SK-N-SH (cell line): ENCODE measurements around the gene SLC25A10. TPM values are rescaled to one million over a fixed set of nuclear protein-coding genes. Genes with fewer than 3 reads are reported as not detected.

Experiments used
- CTCF ChIA-PET: fragments of 300-600, 350-600 bp; formaldehyde crosslinking; extraction: SDS; loops from one replicate; lab custom pipeline; 2021; lab: Yijun Ruan, JAX
- POLR2A ChIA-PET: fragments of 350-600 bp; sonication (Branson Sonifier 250); formaldehyde crosslinking; extraction: SDS; loops from one replicate; lab custom pipeline; 2020; ENCODE audit warnings: antibody characterized with exemption, inconsistent platforms; lab: Yijun Ruan, JAX
- DNase-seq: peaks from one replicate; pipeline ENCODE4 v3.0.0; 2012
- H2AFZ ChIP-seq: fragments of 200-600 bp; sonication (generic); 2 replicates; pipeline ENCODE4 v1.8.1; 2016; ENCODE audit warnings: antibody characterized with exemption, mild to moderate bottlenecking, low read depth
- H3F3A ChIP-seq: fragments of 200-600 bp; sonication (generic); replicated peaks from 2 replicates; pipeline ENCODE3; 2016; ENCODE audit warnings: antibody characterized with exemption, mild to moderate bottlenecking; ENCODE audit not compliant: insufficient read depth
- H3K27ac ChIP-seq, 2 experiments: fragments of 200-500 bp in 1 of 2; fragments of 200-600 bp in 1 of 2; sonication (Bioruptor generic) in 1 of 2; sonication (generic), shearing (Covaris generic) in 1 of 2; 2 replicates each; pipeline versions ENCODE4 v1.5.1 to v1.6.1; 2014 to 2016; ENCODE audit warnings: low read depth in 2 of 2, inconsistent platforms in 1 of 2, low read length in 1 of 2, mild to moderate bottlenecking in 1 of 2, mixed read lengths in 1 of 2
- H3K27me3 ChIP-seq: fragments of 200-600 bp; sonication (generic), shearing (Covaris generic); 2 replicates; pipeline ENCODE4 v1.6.1; 2016; ENCODE audit warnings: mixed run types; ENCODE audit not compliant: insufficient read depth
- H3K36me3 ChIP-seq, 2 experiments: fragments of 200-500 bp in 1 of 2; fragments of 200-600 bp in 1 of 2; sonication (Bioruptor generic) in 1 of 2; sonication (generic) in 1 of 2; replicated peaks in 1 of 2; 2 replicates each; pipeline versions ENCODE3 to v1.5.1; 2014 to 2016; ENCODE audit warnings: low read length in 1 of 2, mild to moderate bottlenecking in 1 of 2; ENCODE audit not compliant: insufficient read depth in 2 of 2, control insufficient read depth in 1 of 2
- H3K4me1 ChIP-seq, 2 experiments: fragments of 200-500 bp in 1 of 2; fragments of 200-600 bp in 1 of 2; sonication (Bioruptor generic) in 1 of 2; sonication (generic), shearing (Covaris generic) in 1 of 2; 2 replicates each; pipeline versions ENCODE4 v1.5.1 to v1.6.1; 2014 to 2016; ENCODE audit warnings: low read depth in 1 of 2, low read length in 1 of 2, mixed run types in 1 of 2; ENCODE audit not compliant: insufficient read depth in 2 of 2, control insufficient read depth in 1 of 2
- H3K4me2 ChIP-seq: fragments of 200-600 bp; sonication (generic), shearing (Covaris generic); 2 replicates; pipeline ENCODE4 v1.6.1; 2017; ENCODE audit warnings: mixed run types
- H3K4me3 ChIP-seq, 2 experiments: fragments of 200-500 bp in 1 of 2; fragments of 200-600 bp in 1 of 2; sonication (Bioruptor generic) in 1 of 2; sonication (generic), shearing (Covaris generic) in 1 of 2; 2 replicates each; pipeline versions ENCODE4 v1.5.1 to v1.8.1; 2014 to 2016; ENCODE audit warnings: low read depth in 2 of 2, inconsistent platforms in 1 of 2, low read length in 1 of 2, mild to moderate bottlenecking in 1 of 2, mixed read lengths in 1 of 2, moderate library complexity in 1 of 2
- H3K79me2 ChIP-seq: fragments of 200-600 bp; sonication (generic); 2 replicates; pipeline ENCODE4 v1.8.1; 2017; ENCODE audit warnings: mild to moderate bottlenecking; ENCODE audit not compliant: insufficient read depth
- H3K9ac ChIP-seq: fragments of 200-600 bp; sonication (generic); 2 replicates; pipeline ENCODE4 v1.6.1; 2017; ENCODE audit warnings: mixed run types
- H3K9me2 ChIP-seq: fragments of 200-600 bp; sonication (generic); 2 replicates; pipeline ENCODE4 v1.6.1; 2017; ENCODE audit warnings: mixed run types
- H3K9me3 ChIP-seq: fragments of 200-600 bp; sonication (generic); 2 replicates; pipeline ENCODE4 v1.6.1; 2017; ENCODE audit warnings: mixed run types, mild to moderate bottlenecking, moderate library complexity
- H4K20me1 ChIP-seq: fragments of 200-600 bp; sonication (generic); 2 replicates; pipeline ENCODE4 v1.6.1; 2017; ENCODE audit warnings: mild to moderate bottlenecking, mixed run types; ENCODE audit not compliant: insufficient read depth
- CHD2 ChIP-seq: fragments of 150-350 bp; IDR thresholded peaks from 2 replicates; pipeline ENCODE4 v1.6.1; 2018; ENCODE audit warnings: low read length; ENCODE audit not compliant: partially characterized antibody
- EP300 ChIP-seq, 2 experiments: IDR thresholded peaks; 2 replicates each; pipeline versions ENCODE4 v1.4.0 to v1.6.1; 2012; ENCODE audit warnings: borderline replicate concordance in 1 of 2, low read depth in 1 of 2, low read length in 1 of 2
- EZH2phosphoT487 ChIP-seq: fragments of 200-600 bp; sonication (generic); IDR thresholded peaks from 2 replicates; pipeline ENCODE4 v1.6.1; 2017; ENCODE audit warnings: low read depth, mixed run types, mild to moderate bottlenecking, antibody characterized with exemption, moderate library complexity, borderline replicate concordance
- FOSL2 ChIP-seq: IDR thresholded peaks from 2 replicates; pipeline ENCODE4 v1.4.0; 2012; ENCODE audit warnings: low read depth, mild to moderate bottlenecking, moderate library complexity, borderline replicate concordance
- FOXJ3 ChIP-seq: sonication (generic); formaldehyde crosslinking; IDR thresholded peaks from 2 replicates; pipeline ENCODE4 v1.5.1; 2020; ENCODE audit warnings: mild to moderate bottlenecking, missing genetic modification reagents
- FOXM1 ChIP-seq: IDR thresholded peaks from 2 replicates; pipeline ENCODE4 v1.4.0; 2012; ENCODE audit warnings: low read depth, mild to moderate bottlenecking
- GABPA ChIP-seq: IDR thresholded peaks from 2 replicates; pipeline ENCODE4 v1.4.0; 2012; ENCODE audit warnings: low read depth, mild to moderate bottlenecking
- GATA2 ChIP-seq: sonication (generic); formaldehyde crosslinking; IDR thresholded peaks from 2 replicates; pipeline ENCODE4 v1.5.0; 2020; ENCODE audit warnings: mild to moderate bottlenecking, missing genetic modification reagents
- IRF3 ChIP-seq: fragments of 150-350 bp; IDR thresholded peaks from 2 replicates; pipeline ENCODE4 v1.6.1; 2016; ENCODE audit warnings: mild to moderate bottlenecking, low read depth, low read length
- JUND ChIP-seq: IDR thresholded peaks from 2 replicates; pipeline ENCODE4 v1.4.0; 2012
- MXI1 ChIP-seq: IDR thresholded peaks from 2 replicates; pipeline ENCODE4 v1.6.1; 2012; ENCODE audit warnings: mild to moderate bottlenecking, low read depth, low read length, improper control_type of control experiment
- NFIC ChIP-seq: IDR thresholded peaks from 2 replicates; pipeline ENCODE4 v1.4.0; 2012; ENCODE audit warnings: borderline replicate concordance
- RAD21 ChIP-seq: IDR thresholded peaks from 2 replicates; pipeline ENCODE4 v1.6.1; 2012; ENCODE audit warnings: mild to moderate bottlenecking, low read length
- RCOR1 ChIP-seq: fragments of 150-350 bp; IDR thresholded peaks from 2 replicates; pipeline ENCODE4 v1.6.1; 2017; ENCODE audit warnings: antibody characterized with exemption, low read length
- RFX5 ChIP-seq: IDR thresholded peaks from 2 replicates; pipeline ENCODE4 v1.6.1; 2012; ENCODE audit warnings: mild to moderate bottlenecking, improper control_type of control experiment, low read length
- RXRA ChIP-seq: IDR thresholded peaks from 2 replicates; pipeline ENCODE4 v1.4.0; 2012; ENCODE audit warnings: low read depth, mild to moderate bottlenecking, borderline replicate concordance
- SIN3A ChIP-seq: IDR thresholded peaks from 2 replicates; pipeline ENCODE4 v1.6.1; 2012; ENCODE audit warnings: low read depth, mild to moderate bottlenecking, low read length, moderate library complexity, borderline replicate concordance
- SMC3 ChIP-seq: IDR thresholded peaks from 2 replicates; pipeline ENCODE4 v1.6.1; 2012; ENCODE audit warnings: low read depth, low read length, improper control_type of control experiment
- TAF1 ChIP-seq: IDR thresholded peaks from 2 replicates; pipeline ENCODE4 v1.6.1; 2012; ENCODE audit warnings: low read depth, mild to moderate bottlenecking, low read length, moderate library complexity, borderline replicate concordance
- WGBS: methylation state at CpG from one replicate; pipeline ENCODE4 v1.1.6; 2017; ENCODE audit warnings: low lambda C conversion rate; 5-methylcytosine and 5-hydroxymethylcytosine counted together
- polyA plus RNA-seq, 3 experiments: library from polyadenylated mRNA; depleted of rRNA; stranded (reverse); fragments of >200 nt; gene quantifications; 2 replicates each; pipeline ENCODE4 v1.2.3, GENCODE V29; 2012
- TF ChIP-seq, protein P1 (sequence below): fragments of 150-350 bp; IDR thresholded peaks from 2 replicates; pipeline ENCODE4 v1.6.1; 2017; ENCODE audit warnings: antibody characterized with exemption, low read length, low read depth, borderline replicate concordance
- TF ChIP-seq, protein P2 (sequence below): IDR thresholded peaks from 2 replicates; pipeline ENCODE4 v1.4.0; 2012; ENCODE audit warnings: low read depth, borderline replicate concordance

The SLC25A10 gene
- polyA plus RNA-seq, 1 of the 3 experiments (the other 2 are of a cell fraction): 34.7 TPM

DNA sequence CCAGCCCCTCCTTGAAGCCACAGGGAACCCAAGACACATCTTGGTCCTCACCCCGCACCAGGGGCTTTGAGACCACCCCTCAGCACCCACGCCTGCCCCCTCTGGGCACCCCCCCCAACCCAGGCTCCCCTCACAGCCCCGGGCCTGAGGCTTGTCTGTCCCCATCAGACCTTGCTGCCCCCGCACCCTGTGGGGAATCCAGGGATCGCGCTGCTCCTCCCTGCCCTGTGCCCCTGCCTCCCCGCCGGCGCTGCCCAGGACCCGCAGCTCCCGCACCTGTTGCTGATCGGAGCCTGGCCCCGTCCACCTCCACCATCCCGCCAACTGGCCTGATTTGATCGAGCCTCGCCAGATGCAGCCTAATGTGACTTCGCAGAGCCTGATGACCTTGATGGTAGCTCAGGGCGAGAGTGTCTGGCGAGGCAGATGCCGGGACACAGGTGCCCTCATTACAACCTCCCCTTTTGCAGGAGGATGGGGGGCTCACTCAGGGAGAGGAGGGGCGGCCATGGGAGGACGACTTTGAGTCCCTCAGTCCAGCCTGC is 29.0 kb downstream of the SLC25A10 start:
- H3K27me3 ChIP-seq: no peaks in the 10 kb centered on the region
- peaks cover 0 to 9% of the 10 kb centered on the region in 2 experiments; a peak in 1 of 4 replicates for H3K4me1 ChIP-seq
- TF ChIP-seq, protein P1, sequence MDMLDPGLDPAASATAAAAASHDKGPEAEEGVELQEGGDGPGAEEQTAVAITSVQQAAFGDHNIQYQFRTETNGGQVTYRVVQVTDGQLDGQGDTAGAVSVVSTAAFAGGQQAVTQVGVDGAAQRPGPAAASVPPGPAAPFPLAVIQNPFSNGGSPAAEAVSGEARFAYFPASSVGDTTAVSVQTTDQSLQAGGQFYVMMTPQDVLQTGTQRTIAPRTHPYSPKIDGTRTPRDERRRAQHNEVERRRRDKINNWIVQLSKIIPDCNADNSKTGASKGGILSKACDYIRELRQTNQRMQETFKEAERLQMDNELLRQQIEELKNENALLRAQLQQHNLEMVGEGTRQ: no peak
- TF ChIP-seq EZH2phosphoT487 (no peak), MXI1 (no peak), SIN3A (no peak), RAD21 (no peak), GABPA (no peak), SMC3 (no peak), RCOR1 (peak; percentile 92), RXRA (no peak), NFIC (no peak), IRF3 (no peak), FOXM1 (no peak), EP300 (IDR thresholded peaks at IDR 0.05; ENCODE audit: borderline replicate concordance in 1 of 2, low read depth in 1 of 2, low read length in 1 of 2) (peak in 1 of 2 experiments; percentile 61; a peak in 1 of 4 replicates), TAF1 (no peak), CHD2 (no peak), RFX5 (no peak), FOXJ3 (CRISPR knock-in tag) (no peak; the same call in 1 of the 2 replicates), GATA2 (peak; percentile 84), FOSL2 (no peak), JUND (no peak)
- TF ChIP-seq, protein P2, sequence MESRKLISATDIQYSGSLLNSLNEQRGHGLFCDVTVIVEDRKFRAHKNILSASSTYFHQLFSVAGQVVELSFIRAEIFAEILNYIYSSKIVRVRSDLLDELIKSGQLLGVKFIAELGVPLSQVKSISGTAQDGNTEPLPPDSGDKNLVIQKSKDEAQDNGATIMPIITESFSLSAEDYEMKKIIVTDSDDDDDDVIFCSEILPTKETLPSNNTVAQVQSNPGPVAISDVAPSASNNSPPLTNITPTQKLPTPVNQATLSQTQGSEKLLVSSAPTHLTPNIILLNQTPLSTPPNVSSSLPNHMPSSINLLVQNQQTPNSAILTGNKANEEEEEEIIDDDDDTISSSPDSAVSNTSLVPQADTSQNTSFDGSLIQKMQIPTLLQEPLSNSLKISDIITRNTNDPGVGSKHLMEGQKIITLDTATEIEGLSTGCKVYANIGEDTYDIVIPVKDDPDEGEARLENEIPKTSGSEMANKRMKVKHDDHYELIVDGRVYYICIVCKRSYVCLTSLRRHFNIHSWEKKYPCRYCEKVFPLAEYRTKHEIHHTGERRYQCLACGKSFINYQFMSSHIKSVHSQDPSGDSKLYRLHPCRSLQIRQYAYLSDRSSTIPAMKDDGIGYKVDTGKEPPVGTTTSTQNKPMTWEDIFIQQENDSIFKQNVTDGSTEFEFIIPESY: no peak
- TF ChIP-seq, all 33 proteins: peak for 3
- ChIA-PET POLR2A (no interaction called here), CTCF (interaction anchor here (1.1 to 1.8 kb wide), 3 partner anchors 66 to 218 kb away, joined by 4 to 5 read pairs (median 4); no protein-coding TSS in a partner anchor)
- H3K9ac ChIP-seq: no peak overlapping the region
- H3K4me2 ChIP-seq: no peak overlapping the region
- H3F3A ChIP-seq: no peaks in the 10 kb centered on the region
- no peaks in the 10 kb centered on the region for H3K9me2 ChIP-seq
- no peaks in the 10 kb centered on the region for H3K9me3 ChIP-seq
- no peaks in the 10 kb centered on the region for H4K20me1 ChIP-seq
- DNase-seq: no peak
- 28% methylated on average over 20 of the region's 22 CpGs for WGBS
- H3K36me3 ChIP-seq: no peaks in the 10 kb centered on the region
- no peak overlapping the region for H2AFZ ChIP-seq
- H3K27ac ChIP-seq: no peak overlapping the region
- H3K79me2 ChIP-seq: no peaks in the 10 kb centered on the region
- H3K4me3 ChIP-seq: no peak overlapping the region
